Measurements from ENCODE around the gene KCNF1.

The KCNF1 gene

GRCh38 chr2:10934979-10935350, 23.2 kb downstream of the KCNF1 start:
- no peaks in the 10 kb centered on the region for H3K36me3 ChIP-seq (ENCODE audit: insufficient read depth, low read length)
- H3K9me3 ChIP-seq (ENCODE audit: low read length): peaks cover 3% of the 10 kb centered on the region
- H2AFZ ChIP-seq (ENCODE audit: low read depth, low read length): no peak overlapping the region
- H3K4me1 ChIP-seq (ENCODE audit: insufficient read depth, low read length): peaks cover 20% of the 10 kb centered on the region
- H3K4me3 ChIP-seq (ENCODE audit: low read length): no peak overlapping the region
- peaks cover 13% of the 10 kb centered on the region for H3K27me3 ChIP-seq (ENCODE audit: insufficient read depth, low read length)

GRCh38 chr2:10935366-10935918, 23.7 kb downstream of the KCNF1 start:
- H3K27me3 ChIP-seq (ENCODE audit: insufficient read depth, low read length): peaks cover 13% of the 10 kb centered on the region
- no peak overlapping the region for H3K4me3 ChIP-seq (ENCODE audit: low read length)
- H3K36me3 ChIP-seq (ENCODE audit: insufficient read depth, low read length): no peaks in the 10 kb centered on the region
- peaks cover 20% of the 10 kb centered on the region for H3K4me1 ChIP-seq (ENCODE audit: insufficient read depth, low read length)
- peaks cover 3% of the 10 kb centered on the region for H3K9me3 ChIP-seq (ENCODE audit: low read length)
- H2AFZ ChIP-seq (ENCODE audit: low read depth, low read length): no peak overlapping the region

DNA sequence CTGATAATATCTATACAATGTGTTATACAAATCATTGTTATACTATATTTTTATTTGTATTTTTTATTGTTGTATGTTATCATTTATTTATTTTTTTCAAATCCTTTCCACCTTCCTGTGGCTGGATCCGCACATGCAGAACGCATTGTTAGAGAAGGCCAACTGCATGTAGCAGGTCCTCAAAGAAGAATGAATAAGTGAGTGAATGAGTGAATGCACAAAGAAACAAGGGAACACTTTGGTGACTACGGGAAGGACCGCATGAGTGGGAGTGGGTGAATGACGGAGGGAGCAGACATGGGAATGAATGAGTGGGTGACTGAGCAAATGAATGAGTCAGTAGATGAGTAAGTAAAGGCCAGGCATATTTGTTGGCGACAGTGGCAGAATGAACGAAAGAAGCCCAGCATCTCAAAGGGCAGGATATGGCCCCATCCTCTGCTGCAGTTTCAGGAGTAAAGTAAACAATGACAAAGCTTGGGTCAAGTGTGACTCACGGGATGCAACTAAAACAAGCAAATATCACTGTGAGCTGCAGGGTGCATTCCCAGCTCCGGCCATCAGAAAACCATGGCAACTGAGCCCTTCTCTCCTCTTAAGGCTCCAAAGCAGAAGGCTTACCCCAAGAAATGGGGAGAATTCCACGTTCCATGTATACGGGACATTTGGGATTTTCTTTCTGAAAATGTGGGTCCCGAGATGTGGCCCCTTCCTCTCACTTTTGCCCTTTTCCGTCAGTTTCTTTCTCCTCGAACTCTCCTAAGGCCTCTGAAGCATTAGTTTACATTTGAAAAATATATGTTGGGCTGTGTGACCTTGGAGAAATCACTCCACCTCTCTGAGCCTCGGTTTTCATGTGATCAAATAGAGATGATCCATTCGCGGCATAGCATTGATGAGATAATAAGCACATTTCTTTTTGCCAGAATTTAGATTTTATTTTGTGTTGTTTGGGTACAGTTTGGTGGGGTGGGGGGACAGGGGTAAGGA, 24.5 kb downstream of the KCNF1 start:
- Histone ChIP-seq H3K36me3 (ENCODE audit: insufficient read depth, low read length) (no peaks in the 10 kb centered on the region), H3K27me3 (ENCODE audit: insufficient read depth, low read length) (peaks cover 13% of the 10 kb centered on the region), H3K9me3 (ENCODE audit: low read length) (peaks cover 3% of the 10 kb centered on the region), H3K4me3 (ENCODE audit: low read length) (no peak overlapping the region), H3K4me1 (ENCODE audit: insufficient read depth, low read length) (peaks cover 20% of the 10 kb centered on the region), H2AFZ (ENCODE audit: low read depth, low read length) (no peak overlapping the region)

GRCh38 chr2:10939058-10939457, 27.3 kb downstream of the KCNF1 start:
- Histone ChIP-seq H3K4me3 (ENCODE audit: low read length) (no peak overlapping the region), H3K27me3 (ENCODE audit: insufficient read depth, low read length) (peaks cover 11% of the 10 kb centered on the region), H3K36me3 (ENCODE audit: insufficient read depth, low read length) (no peaks in the 10 kb centered on the region), H3K4me1 (ENCODE audit: insufficient read depth, low read length) (peaks cover 20% of the 10 kb centered on the region), H3K9me3 (ENCODE audit: low read length) (peaks cover 7% of the 10 kb centered on the region), H2AFZ (ENCODE audit: low read depth, low read length) (no peak overlapping the region)

GRCh38 chr2:10940596-10940995, 28.9 kb downstream of the KCNF1 start:
- Histone ChIP-seq H3K9me3 (ENCODE audit: low read length) (peaks cover 7% of the 10 kb centered on the region), H2AFZ (ENCODE audit: low read depth, low read length) (no peak overlapping the region), H3K36me3 (ENCODE audit: insufficient read depth, low read length) (no peaks in the 10 kb centered on the region), H3K4me1 (ENCODE audit: insufficient read depth, low read length) (peaks cover 9% of the 10 kb centered on the region), H3K4me3 (ENCODE audit: low read length) (no peak overlapping the region), H3K27me3 (ENCODE audit: insufficient read depth, low read length) (peaks cover 7% of the 10 kb centered on the region)

DNA sequence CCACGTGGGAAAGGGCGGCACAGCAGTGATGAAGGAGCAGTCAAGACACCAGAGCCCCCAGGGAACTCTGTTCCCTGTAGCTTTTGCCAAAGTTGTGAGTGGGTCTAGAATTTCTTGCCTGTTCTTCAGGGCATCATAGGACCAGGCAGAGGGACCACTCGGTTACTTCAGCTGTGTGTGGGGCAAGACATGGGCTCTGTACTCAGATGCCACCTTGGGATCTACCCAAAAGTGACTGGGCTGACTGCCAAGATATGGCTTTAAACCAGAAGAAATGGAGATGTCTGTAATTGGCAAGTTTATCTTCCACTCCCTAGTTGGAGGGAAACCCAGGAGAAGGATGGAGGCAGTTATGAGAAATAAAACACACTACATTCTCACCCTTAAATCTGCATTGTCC, 29.6 kb downstream of the KCNF1 start:
- H3K4me3 ChIP-seq (ENCODE audit: low read length): no peak overlapping the region
- no peak overlapping the region for H2AFZ ChIP-seq (ENCODE audit: low read depth, low read length)
- H3K9me3 ChIP-seq (ENCODE audit: low read length): peaks cover 7% of the 10 kb centered on the region
- H3K36me3 ChIP-seq (ENCODE audit: insufficient read depth, low read length): no peaks in the 10 kb centered on the region
- H3K4me1 ChIP-seq (ENCODE audit: insufficient read depth, low read length): peaks cover 2% of the 10 kb centered on the region
- H3K27me3 ChIP-seq (ENCODE audit: insufficient read depth, low read length): peaks cover 7% of the 10 kb centered on the region

GRCh38 chr2:10944799-10945198, 33.1 kb downstream of the KCNF1 start:
- Histone ChIP-seq H3K9me3 (ENCODE audit: low read length) (peaks cover 8% of the 10 kb centered on the region), H3K4me1 (ENCODE audit: insufficient read depth, low read length) (no peaks in the 10 kb centered on the region), H3K27me3 (ENCODE audit: insufficient read depth, low read length) (peaks cover 2% of the 10 kb centered on the region), H3K4me3 (ENCODE audit: low read length) (no peak overlapping the region), H3K36me3 (ENCODE audit: insufficient read depth, low read length) (no peaks in the 10 kb centered on the region), H2AFZ (ENCODE audit: low read depth, low read length) (no peak overlapping the region)

DNA sequence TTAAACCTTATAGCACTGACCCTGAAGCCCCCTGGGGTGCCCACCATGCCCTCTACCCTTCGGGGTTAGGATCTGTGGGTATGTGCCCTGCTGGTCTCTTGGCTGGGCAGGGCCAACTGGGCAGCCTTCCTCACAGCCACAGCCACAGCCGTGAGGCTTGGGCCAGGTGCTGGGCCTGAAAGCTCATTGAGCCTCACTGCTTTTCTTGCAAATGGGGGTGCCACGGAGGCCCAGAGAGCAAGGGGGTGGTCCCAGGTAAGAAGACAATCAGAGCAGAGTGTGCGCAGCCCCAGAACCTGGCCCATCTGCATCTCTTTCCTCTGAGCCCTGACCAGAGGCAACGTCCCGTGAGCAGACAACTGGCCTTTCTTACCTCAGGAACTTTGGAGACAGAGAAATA, 34.7 kb downstream of the KCNF1 start:
- H3K4me3 ChIP-seq (ENCODE audit: low read length): no peak overlapping the region
- no peaks in the 10 kb centered on the region for H3K27me3 ChIP-seq (ENCODE audit: insufficient read depth, low read length)
- H3K9me3 ChIP-seq (ENCODE audit: low read length): peaks cover 11% of the 10 kb centered on the region
- H3K36me3 ChIP-seq (ENCODE audit: insufficient read depth, low read length): no peaks in the 10 kb centered on the region
- H3K4me1 ChIP-seq (ENCODE audit: insufficient read depth, low read length): no peaks in the 10 kb centered on the region
- H2AFZ ChIP-seq (ENCODE audit: low read depth, low read length): no peak overlapping the region

DNA sequence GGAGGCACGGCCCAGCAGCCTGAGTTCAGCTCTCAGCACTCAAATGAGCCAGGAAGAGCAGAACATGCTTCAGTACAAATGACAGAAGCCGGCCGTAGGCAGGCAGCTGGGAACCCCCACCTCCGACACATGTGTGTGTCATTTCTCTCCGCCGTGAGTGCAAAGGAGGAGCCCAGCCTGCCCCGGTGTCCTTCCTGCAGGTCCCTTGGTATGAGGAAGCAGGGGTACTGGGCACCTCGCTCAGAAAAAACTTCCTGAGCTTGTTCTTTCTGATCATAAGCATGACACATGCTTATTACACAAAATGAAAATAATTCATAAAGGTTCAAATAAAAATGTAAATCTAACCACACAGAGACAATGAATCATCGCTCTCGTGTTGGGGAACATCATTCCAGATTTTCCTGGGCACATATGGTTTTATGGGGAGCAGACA, 35.3 kb downstream of the KCNF1 start:
- no peaks in the 10 kb centered on the region for H3K36me3 ChIP-seq (ENCODE audit: insufficient read depth, low read length)
- H3K4me1 ChIP-seq (ENCODE audit: insufficient read depth, low read length): no peaks in the 10 kb centered on the region
- peaks cover 11% of the 10 kb centered on the region for H3K9me3 ChIP-seq (ENCODE audit: low read length)
- no peak overlapping the region for H3K4me3 ChIP-seq (ENCODE audit: low read length)
- no peak overlapping the region for H2AFZ ChIP-seq (ENCODE audit: low read depth, low read length)
- H3K27me3 ChIP-seq (ENCODE audit: insufficient read depth, low read length): no peaks in the 10 kb centered on the region

- H2AFZ ChIP-seq (ENCODE audit: low read depth, low read length): no peak overlapping the region
- no peaks in the 10 kb centered on the region for H3K27me3 ChIP-seq (ENCODE audit: insufficient read depth, low read length)
- H3K9me3 ChIP-seq (ENCODE audit: low read length): peaks cover 11% of the 10 kb centered on the region
Measured at GRCh38 chr2:10947446-10948187, 35.9 kb downstream of the KCNF1 start.

GRCh38 chr2:10948188-10948564, 36.4 kb downstream of the KCNF1 start:
- Histone ChIP-seq H3K9me3 (ENCODE audit: low read length) (peaks cover 11% of the 10 kb centered on the region), H3K4me3 (ENCODE audit: low read length) (no peak overlapping the region), H3K36me3 (ENCODE audit: insufficient read depth, low read length) (no peaks in the 10 kb centered on the region), H3K4me1 (ENCODE audit: insufficient read depth, low read length) (no peaks in the 10 kb centered on the region), H2AFZ (ENCODE audit: low read depth, low read length) (no peak overlapping the region), H3K27me3 (ENCODE audit: insufficient read depth, low read length) (no peaks in the 10 kb centered on the region)

More at GRCh38 chr2:10947446-10948187, 35.9 kb downstream of the KCNF1 start:
- H3K4me1 ChIP-seq (ENCODE audit: insufficient read depth, low read length): no peaks in the 10 kb centered on the region
- no peak overlapping the region for H3K4me3 ChIP-seq (ENCODE audit: low read length)
- H3K36me3 ChIP-seq (ENCODE audit: insufficient read depth, low read length): no peaks in the 10 kb centered on the region

DNA sequence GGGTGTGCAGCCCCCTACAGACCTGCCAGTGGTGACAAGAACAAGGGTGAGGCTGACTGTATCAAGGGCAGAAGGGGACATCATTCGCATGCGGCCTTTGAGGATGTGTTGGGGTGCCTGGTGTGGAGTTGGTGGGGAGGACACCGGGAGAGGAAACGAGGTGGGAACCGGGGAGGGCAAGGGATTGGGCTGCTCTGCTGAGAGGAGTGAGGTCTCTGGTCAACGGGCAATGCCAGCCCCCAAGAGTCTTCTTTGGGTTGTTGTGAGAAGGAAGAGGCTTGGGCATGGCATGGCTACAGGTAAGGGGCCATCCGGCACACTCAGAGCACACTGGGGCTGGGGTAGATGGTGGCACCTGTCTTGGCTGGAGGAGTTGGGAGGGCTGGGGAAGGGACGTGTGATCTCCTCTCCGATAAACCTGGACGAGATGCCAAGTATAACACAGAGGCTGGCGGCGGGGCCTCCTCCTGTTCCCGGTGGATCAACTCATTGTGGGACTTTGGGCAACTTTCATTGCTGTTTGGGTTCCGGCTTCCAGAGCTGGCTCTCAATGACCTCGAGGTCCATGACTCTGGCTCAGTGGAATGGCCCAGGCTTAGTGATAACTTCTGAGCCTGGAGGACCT, 37.0 kb downstream of the KCNF1 start:
- Histone ChIP-seq H3K4me3 (ENCODE audit: low read length) (no peak overlapping the region), H3K36me3 (ENCODE audit: insufficient read depth, low read length) (no peaks in the 10 kb centered on the region), H3K27me3 (ENCODE audit: insufficient read depth, low read length) (no peaks in the 10 kb centered on the region), H2AFZ (ENCODE audit: low read depth, low read length) (no peak overlapping the region), H3K9me3 (ENCODE audit: low read length) (peaks cover 8% of the 10 kb centered on the region), H3K4me1 (ENCODE audit: insufficient read depth, low read length) (no peaks in the 10 kb centered on the region)

DNA sequence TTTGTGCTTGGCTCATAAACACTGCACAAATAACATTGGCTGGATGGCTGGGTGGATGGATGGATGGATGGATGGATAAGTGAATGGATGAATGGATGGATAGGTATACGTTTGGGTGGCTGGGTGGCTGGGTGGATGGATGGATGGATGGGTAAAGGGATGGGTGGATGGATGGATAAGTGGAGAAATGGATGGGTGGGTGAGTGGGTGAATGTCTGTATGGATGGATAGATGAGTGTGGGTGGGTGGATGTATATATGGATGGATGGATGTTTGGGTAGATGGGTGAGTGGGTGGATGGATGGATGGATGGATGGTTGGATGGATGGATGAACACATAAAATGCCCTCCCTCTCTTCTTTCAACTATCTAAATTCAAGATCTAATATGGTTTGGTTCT, 38.1 kb downstream of the KCNF1 start:
- Histone ChIP-seq H3K27me3 (ENCODE audit: insufficient read depth, low read length) (no peaks in the 10 kb centered on the region), H3K9me3 (ENCODE audit: low read length) (peaks cover 7% of the 10 kb centered on the region), H3K36me3 (ENCODE audit: insufficient read depth, low read length) (no peaks in the 10 kb centered on the region), H3K4me3 (ENCODE audit: low read length) (no peak overlapping the region), H2AFZ (ENCODE audit: low read depth, low read length) (no peak overlapping the region), H3K4me1 (ENCODE audit: insufficient read depth, low read length) (no peaks in the 10 kb centered on the region)
